ENCODE measurements around the gene TMEM63C.

DNA sequence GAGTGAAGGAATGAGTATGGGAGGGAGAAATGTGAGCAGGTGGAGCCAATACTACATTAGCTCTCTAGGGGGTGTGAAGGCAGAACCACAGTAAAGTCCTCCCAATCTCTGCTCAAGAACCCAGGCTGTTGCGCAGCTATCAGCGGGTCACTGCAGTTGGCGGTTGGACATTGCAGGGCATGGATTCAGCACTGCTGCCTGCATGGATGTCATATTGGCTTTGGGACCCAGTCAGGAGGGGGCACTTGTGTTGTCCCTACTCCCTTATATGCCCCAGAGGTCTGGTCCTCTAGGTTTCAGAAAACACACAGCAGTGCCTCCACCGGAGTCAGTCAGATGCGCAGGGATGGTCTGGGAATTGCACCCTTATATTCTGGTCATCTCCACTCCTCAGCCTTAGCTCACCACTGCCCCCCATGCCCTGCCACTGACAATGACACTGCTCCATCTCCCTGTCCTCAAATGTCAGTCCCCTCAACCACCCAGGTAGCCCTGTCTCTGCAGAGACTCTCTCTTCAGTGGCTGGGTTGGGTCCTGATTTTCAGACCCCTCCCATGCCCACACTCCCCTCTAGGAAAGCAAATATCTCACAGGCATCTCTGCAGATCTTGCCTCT lies 49.6 kb upstream of the TMEM63C start:
- TF ChIP-seq, protein P1, sequence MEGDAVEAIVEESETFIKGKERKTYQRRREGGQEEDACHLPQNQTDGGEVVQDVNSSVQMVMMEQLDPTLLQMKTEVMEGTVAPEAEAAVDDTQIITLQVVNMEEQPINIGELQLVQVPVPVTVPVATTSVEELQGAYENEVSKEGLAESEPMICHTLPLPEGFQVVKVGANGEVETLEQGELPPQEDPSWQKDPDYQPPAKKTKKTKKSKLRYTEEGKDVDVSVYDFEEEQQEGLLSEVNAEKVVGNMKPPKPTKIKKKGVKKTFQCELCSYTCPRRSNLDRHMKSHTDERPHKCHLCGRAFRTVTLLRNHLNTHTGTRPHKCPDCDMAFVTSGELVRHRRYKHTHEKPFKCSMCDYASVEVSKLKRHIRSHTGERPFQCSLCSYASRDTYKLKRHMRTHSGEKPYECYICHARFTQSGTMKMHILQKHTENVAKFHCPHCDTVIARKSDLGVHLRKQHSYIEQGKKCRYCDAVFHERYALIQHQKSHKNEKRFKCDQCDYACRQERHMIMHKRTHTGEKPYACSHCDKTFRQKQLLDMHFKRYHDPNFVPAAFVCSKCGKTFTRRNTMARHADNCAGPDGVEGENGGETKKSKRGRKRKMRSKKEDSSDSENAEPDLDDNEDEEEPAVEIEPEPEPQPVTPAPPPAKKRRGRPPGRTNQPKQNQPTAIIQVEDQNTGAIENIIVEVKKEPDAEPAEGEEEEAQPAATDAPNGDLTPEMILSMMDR (IDR thresholded peaks at IDR 0.05; ENCODE audit: poor library complexity, severe bottlenecking) = no peak
- TF ChIP-seq POLR2AphosphoS5 (IDR thresholded peaks at IDR 0.05) (no peak), EZH2 (IDR thresholded peaks at IDR 0.05; ENCODE audit: borderline replicate concordance, insufficient read depth, low read length, poor library complexity, severe bottlenecking) (no peak), EP300 (conservative IDR thresholded peaks at IDR 0.05; ENCODE audit: poor library complexity, severe bottlenecking) (no peak), RAD21 (conservative IDR thresholded peaks at IDR 0.05) (no peak), SMC3 (conservative IDR thresholded peaks at IDR 0.05; ENCODE audit: poor library complexity) (no peak), TAF1 (IDR thresholded peaks at IDR 0.05; ENCODE audit: low read depth) (no peak)

All from neural cell (in vitro differentiated cells).